ENCODE data around the gene CCDC71.

The CCDC71 gene

DNA sequence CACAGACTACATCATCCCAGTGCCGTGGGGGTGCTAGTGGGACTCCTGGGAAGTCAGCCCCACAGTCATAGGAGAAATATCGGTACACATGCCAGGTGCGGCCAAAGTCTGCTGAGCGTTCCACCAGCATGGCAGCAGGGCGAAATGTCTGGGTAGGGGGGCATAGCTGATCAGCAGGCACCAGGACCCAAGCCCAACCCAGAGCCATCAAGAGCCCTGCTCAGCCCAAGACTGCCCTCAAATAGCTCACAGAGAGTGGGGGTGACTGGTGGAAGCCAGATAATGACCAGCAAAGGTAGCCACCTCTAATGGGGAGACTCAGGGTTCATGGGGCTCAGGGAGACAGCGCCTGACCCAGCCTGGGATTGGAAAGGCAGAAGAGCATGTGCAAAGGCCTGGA lies 34.6 kb downstream of the CCDC71 start:
- DNase-seq (ENCODE audit: low read depth): no peak

DNA sequence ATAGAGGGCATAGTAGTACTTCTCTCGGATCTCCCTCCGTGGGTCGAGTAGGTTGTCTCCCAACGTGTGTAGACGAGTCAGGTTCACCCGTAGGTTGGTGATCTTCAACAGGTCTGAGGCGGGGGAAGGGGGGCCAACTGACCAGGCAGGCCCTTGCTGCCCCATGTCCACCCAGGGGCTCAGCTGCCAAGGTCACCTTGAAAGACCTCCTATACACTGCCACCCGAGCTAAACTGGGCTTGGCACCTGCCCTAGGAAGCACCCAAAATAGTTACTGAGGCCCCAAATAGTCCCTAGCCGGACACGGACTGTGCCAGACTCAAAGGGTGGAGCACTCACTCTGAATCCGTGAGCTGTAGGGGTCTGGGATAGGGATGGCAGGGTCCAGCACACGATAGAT lies 35.1 kb downstream of the CCDC71 start:
- DNase-seq (ENCODE audit: low read depth): no peak

- no peak for DNase-seq (ENCODE audit: low read depth)
Measured at GRCh38 chr3:49124991-49125670, 41.0 kb downstream of the CCDC71 start.

DNA sequence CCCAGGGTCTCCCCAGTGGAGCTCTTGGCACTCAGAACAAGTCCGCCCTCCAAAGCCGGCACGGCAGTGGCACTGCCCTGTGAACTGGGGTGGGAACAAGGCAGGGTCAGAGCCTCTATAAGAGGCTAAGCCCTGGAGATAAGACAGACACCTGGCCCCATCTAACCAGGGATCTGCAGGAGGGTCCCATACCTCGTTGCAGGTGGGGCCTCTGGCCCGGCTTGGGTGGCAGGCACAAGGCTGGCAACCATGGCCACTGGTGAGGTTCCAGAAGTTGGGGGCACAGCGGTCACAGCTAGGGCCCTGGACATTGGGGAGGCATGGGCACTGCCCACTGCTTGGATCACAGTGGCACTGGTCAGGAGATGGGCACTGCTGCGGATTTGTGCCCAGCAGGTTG lies 41.9 kb downstream of the CCDC71 start:
- no peak for DNase-seq (ENCODE audit: low read depth)

- DNase-seq (ENCODE audit: low read depth): no peak
Measured at GRCh38 chr3:49123687-49124086, 42.4 kb downstream of the CCDC71 start.

- DNase-seq (ENCODE audit: low read depth): no peak
Measured at GRCh38 chr3:49122886-49123545, 43.1 kb downstream of the CCDC71 start.

DNA sequence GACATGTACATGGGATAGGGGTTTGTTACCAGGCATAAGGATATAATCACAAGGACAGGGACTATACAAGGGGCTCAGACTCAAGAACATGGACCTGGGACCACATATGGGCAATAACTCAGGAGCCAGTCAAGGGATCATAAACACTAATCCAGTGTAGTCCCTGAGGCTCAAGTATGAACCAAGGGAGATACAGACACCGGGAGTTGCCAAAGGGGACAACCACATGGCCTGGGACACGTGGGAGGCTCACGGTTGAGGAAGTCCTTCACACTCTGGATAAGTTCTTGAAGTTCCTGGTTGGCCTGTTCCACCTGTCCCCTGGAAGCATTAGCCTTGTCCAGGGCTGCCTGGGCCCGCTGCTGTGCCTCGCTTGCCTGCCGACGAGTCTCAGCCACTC lies 43.7 kb downstream of the CCDC71 start:
- no peak for DNase-seq (ENCODE audit: low read depth)

GRCh38 chr3:49122022-49122421 lies 44.1 kb downstream of the CCDC71 start:
- no peak for DNase-seq (ENCODE audit: low read depth)

GRCh38 chr3:49121132-49121736 lies 44.9 kb downstream of the CCDC71 start:
- no peak for DNase-seq (ENCODE audit: low read depth)

- DNase-seq (ENCODE audit: low read depth): peak; percentile 89
Measured at GRCh38 chr3:49120438-49121131, 45.5 kb downstream of the CCDC71 start, which contains the start of gene USP19. USP19 (minus strand) TSS chr3:49120823; CDS start chr3:49119145, 1,678 bp downstream.

- no peak for DNase-seq (ENCODE audit: low read depth)
Measured at GRCh38 chr3:49120096-49120437, 46.1 kb downstream of the CCDC71 start.

DNA sequence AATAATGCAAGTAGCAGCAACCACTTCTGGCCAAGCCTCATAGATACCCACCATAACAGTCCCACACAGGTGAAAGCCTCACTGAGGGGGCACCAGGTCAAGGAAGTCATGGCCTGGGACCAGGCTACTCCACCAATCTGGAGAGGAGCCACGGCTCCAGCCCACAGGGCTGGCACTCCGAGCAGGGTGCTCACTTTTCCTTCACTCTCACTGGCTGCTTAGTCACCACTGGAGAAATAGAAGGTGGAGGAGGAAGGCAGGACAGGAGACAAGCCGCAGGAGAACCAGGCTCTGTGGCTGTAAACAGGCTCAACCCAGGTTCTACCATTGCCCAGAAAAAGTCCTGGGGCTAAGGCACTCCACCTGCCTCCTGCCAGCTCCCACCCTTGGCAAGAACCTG lies 46.7 kb downstream of the CCDC71 start:
- no peak for DNase-seq (ENCODE audit: low read depth)

DNA sequence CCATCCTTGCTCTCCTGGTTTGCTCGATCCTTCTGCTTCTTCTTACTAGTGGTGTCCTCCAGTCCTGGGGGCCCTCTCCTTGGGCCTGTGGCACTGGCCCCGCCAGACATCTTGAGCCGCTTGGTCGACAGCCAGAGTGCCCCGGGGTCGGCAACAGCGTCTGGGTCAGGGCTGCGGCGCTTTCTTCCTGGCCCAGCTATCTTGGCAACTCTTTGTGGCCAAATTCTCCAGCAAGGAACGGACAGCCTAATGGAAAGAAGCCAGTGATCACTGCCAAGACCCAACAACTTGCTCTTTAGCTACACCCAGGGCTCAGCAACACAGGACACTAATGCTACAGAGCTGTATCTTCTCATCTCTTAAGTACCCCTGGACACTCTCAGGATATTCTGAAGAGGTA lies 47.1 kb downstream of the CCDC71 start:
- no peak for DNase-seq (ENCODE audit: low read depth)

All from stimulated activated CD4-positive, alpha-beta T cell treated with anti-CD3 and anti-CD28 coated beads, Interleukin-2, amount 100 ng/mL, for 4 hours (primary cell).